ENCODE measurements around the gene MAEA.

MAEA gene

DNA sequence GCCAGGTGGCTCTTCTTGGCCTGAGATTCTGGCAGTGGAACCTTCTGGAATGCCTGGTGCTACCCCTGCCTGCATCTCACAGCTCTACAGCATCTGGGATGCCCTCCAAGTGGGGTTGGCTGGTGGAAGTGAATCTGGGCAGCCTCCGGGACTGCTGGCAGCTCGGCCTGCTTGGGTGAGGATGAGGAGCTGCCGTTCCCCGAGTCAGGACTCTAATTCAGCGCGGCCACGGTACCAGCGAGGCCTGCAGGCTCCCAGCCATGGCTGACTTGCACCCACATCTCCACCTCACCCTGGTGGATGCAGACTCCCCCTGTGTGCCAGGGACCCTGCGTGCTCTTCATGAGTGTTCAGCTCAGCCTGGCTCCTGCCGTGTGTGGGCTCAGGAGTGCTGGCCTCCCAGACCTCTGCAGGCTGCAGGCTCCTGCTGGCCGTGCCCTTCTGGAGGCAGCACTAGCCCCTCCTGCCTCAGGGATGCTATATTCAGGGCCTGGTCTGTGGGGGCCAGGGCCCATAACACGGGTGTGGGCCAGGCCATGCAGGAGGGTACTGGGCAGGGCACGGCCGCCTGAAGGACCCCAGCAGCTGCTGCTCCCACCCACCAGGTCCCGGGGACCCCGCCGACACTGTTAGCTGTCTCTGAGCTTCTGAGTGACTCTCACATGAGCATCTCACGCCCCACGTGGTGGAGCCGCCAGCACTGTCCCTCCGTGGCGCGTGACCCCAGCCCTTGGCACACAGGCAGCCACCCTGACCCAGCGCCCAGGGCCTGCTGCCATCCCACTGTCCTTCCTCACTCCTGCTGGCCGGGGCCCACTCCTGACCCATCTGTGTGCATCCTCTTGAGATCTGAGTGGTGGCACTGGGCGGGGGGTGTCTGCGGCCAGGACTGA lies 67.9 kb downstream of the MAEA start:
- TF ChIP-seq, protein P1, sequence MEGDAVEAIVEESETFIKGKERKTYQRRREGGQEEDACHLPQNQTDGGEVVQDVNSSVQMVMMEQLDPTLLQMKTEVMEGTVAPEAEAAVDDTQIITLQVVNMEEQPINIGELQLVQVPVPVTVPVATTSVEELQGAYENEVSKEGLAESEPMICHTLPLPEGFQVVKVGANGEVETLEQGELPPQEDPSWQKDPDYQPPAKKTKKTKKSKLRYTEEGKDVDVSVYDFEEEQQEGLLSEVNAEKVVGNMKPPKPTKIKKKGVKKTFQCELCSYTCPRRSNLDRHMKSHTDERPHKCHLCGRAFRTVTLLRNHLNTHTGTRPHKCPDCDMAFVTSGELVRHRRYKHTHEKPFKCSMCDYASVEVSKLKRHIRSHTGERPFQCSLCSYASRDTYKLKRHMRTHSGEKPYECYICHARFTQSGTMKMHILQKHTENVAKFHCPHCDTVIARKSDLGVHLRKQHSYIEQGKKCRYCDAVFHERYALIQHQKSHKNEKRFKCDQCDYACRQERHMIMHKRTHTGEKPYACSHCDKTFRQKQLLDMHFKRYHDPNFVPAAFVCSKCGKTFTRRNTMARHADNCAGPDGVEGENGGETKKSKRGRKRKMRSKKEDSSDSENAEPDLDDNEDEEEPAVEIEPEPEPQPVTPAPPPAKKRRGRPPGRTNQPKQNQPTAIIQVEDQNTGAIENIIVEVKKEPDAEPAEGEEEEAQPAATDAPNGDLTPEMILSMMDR (IDR thresholded peaks at IDR 0.05; ENCODE audit: low read length, missing control alignments): no peak
- DNase-seq (ENCODE audit: low read depth): no peak
- no peak overlapping the region for H3K4me3 ChIP-seq (replicated peaks; ENCODE audit: low read depth, low read length)

DNA sequence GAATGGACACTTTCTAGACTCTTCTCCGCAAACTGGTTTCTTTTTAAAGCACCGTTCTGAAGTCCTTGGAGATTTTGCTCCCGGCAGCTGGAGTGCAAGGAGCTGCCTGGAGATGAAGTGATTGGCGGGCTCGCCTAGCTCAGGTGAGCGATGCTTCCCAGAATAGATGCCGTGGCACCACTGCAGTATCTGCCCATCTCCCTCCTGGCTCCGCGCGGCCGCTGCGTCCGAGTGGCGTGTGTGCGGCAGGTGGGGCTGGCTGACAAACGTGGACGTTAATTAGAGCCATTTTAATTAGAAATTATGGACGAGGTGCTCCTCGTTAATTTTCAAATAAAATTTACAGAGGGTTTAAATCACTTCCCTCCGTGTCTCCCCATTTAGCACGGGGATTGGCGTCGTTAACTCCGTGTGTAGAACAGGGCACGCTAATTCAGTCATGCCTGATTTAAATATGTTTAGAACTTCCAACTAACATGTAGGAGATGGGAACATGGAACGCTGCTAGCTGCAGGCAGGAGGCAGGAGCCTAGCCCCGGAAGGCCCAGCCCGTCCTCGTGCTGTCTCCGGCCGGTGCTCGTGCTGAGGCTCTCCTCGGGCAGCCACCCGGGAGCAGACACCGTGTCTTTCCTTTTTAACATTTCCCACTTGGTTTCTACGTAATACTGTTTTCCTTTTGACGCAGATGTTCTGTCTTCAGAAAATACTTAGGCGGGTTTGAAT lies 68.9 kb downstream of the MAEA start:
- DNase-seq (ENCODE audit: low read depth): no peak
- TF ChIP-seq, protein P1 (IDR thresholded peaks at IDR 0.05; ENCODE audit: low read length, missing control alignments): no peak
- H3K4me3 ChIP-seq (replicated peaks; ENCODE audit: low read depth, low read length): no peak overlapping the region

DNA sequence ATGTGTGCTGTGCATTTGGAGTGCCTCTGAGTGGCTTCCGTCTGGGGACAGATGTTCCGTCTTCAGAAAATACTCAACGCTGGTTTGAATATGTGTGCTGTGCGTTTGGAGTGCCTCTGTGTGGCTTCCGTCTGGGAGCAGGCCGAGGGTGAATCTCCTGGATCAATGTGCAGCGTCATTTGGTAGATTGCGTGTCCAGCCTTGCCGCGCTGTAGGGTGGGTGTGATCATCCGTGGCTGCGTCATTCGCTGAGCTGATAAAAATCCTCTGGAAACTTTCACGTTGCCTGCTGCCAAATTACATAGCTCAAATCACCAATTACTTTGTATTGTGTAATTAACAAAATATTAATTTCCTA lies 69.4 kb downstream of the MAEA start:
- no peak for DNase-seq (ENCODE audit: low read depth)
- TF ChIP-seq, protein P1 (IDR thresholded peaks at IDR 0.05; ENCODE audit: low read length, missing control alignments): no peak
- H3K4me3 ChIP-seq (replicated peaks; ENCODE audit: low read depth, low read length): no peak overlapping the region

DNA sequence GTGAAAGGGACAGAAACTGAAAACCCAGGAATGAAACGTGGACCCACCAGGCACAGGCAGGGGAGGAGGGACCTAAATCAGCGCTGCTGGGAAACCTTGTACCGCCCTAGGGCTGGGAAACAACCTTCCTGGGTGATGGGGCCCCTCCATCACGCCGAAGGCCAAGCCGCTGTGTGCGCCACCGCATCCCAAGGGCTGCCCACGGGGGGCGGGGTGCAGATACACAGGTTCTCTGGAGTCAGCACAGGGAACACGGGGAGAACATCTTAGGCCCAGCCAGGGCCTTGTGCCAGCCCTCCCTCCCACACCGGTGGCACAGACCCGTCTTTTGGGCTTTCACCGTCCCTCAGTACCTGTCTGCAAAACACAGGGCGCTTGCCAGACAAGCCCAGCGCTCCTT lies 70.3 kb downstream of the MAEA start:
- H3K4me3 ChIP-seq (replicated peaks; ENCODE audit: low read depth, low read length): no peak overlapping the region
- no peak for DNase-seq (ENCODE audit: low read depth)
- TF ChIP-seq, protein P1 (IDR thresholded peaks at IDR 0.05; ENCODE audit: low read length, missing control alignments): no peak

DNA sequence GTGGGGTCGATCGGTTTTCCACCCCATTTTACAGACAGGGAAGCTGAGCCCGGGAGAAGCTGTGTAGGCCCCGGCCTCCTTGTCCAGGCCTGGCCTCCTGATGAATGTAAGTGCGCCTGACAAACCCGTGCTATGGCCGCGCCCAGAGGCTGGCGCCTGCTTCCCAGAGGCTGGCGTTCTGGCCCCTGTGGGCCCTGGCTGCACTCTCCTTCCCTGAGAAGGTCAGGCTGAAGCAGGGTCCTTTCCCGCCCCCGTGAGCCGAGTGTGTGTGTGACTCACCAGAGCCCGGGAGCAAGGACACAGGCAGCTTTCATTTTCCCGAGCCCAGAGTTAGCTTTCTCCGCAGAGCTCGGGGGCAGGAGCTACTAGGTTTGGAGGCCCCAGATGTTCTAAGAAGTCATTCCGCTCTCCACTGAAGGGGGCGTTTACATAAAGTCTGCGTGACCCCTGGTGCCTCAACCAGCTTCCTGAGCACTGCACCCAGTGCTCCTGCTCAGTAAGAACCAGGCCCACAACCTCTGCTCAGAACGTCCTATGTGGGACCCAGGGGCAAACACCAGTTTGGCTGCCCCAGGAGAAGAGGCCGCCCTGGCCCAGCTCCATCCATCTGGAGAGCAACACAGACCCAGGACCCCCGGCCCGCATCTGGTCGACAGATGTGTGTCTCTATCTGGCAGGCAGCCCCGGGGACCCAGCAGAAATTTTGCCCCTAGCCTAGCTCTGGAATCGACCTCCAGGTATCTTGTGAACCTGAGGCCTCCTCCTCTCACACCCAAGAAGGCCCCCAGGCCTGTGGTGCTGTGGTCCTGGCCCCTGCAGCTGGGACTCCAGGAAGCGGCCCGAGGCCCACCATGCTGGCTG lies 71.0 kb downstream of the MAEA start:
- DNase-seq (ENCODE audit: low read depth): peak; percentile 9
- TF ChIP-seq, protein P1 (IDR thresholded peaks at IDR 0.05; ENCODE audit: low read length, missing control alignments): no peak
- H3K4me3 ChIP-seq (replicated peaks; ENCODE audit: low read depth, low read length): no peak overlapping the region

DNA sequence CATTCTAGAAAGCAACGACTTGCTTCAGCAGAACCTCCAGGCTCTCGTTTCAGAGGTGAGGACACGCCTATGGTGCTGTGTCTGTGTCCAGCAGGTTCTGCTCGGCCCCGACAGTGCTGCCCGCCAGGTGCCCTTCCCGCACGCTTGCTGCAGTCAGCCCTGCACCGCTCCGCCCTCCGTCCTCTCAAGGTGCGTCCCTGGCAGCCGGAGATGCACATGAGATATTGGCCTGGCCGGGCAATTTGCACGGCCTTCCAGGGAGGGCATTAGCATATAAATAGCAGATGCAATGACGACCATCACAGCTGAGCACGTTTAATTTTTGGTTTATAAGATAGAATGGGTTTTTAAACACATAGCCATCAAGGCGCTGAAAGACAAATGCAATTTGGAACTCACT lies 71.7 kb downstream of the MAEA start:
- no peak overlapping the region for H3K4me3 ChIP-seq (replicated peaks; ENCODE audit: low read depth, low read length)
- no peak for DNase-seq (ENCODE audit: low read depth)
- TF ChIP-seq, protein P1 (IDR thresholded peaks at IDR 0.05; ENCODE audit: low read length, missing control alignments): no peak
